ENCODE data around the gene LMNA. TPM values are rescaled to one million over a fixed set of nuclear protein-coding genes. Genes with fewer than 3 reads are reported as not detected.

LMNA gene
- total and polyA plus RNA-seq, 7 experiments from 2014 or later = 0.20 to 470 (median 11.8) TPM; not detected in 1

DNA sequence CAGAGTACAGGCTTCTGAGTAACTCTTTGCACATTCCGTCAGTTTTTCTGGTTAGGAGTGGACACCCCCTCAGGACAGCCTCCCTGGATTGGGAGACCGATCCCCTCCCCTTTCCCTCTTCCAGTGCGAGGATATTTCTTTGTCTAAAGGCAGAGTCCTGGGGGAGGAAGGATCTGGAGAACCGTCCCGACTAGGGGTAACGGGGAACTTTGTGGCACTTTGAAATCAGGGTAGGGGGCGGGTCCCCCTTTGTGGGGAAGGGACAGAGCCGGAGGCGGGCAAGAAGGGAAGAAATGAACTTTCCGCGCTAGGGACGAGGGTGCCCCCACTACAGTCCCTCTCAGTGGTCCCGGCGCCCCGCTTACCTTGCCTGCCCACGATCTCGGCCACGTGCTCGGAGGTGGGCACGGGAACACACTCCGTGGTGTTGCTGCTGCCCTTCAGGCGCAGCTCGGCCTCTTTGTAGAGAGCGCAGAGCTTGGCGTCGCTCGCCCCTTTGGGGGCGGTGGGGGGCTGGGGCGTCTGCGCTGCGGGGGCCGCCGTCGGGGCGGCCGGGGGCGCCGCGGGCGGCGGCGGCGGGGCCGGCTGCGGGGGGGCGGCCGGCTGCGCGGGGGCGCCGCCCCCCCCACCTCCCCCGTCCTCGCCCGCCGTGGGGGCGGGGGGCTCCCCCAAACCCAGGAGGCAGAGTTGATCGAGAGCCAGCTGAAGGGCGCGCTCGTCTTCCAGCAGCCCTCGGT, 33.2 kb upstream of the LMNA start:
- Mint-ChIP-seq H3K36me3 (no peaks in the 10 kb centered on the region), H3K4me3 (peak overlapping the region; percentile 64 to 91 (median 85)), H3K4me1 (peaks cover 0 to 17% (median 6%) of the 10 kb centered on the region in 7 donors), H3K27ac (peak overlapping the region in 1 of 9 donors; percentile 54), H3K9me3 (peaks cover 0 to 2% (median 0%) of the 10 kb centered on the region in 11 donors), H3K27me3 (peaks cover 18 to 77% (median 23%) of the 10 kb centered on the region in 5 donors)
- H3K36me3 ChIP-seq (ENCODE audit: control insufficient read depth in 2 of 3, insufficient read depth in 3 of 3, low read length in 3 of 3) = no peaks in the 10 kb centered on the region
- intact Hi-C loops (cut with micrococcal nuclease) = no loop called here
- H3K27me3 ChIP-seq (ENCODE audit: control insufficient read depth in 2 of 2, insufficient read depth in 2 of 2, low read length in 2 of 2) = peaks cover 3 to 9% of the 10 kb centered on the region in 2 donors
- CTCF ChIA-PET = no interaction called here
- no peak overlapping the region for H3K27ac ChIP-seq (ENCODE audit: low read depth, low read length)
- peaks cover 3 to 5% of the 10 kb centered on the region in 2 donors for H3K4me1 ChIP-seq (ENCODE audit: control insufficient read depth in 2 of 2, insufficient read depth in 2 of 2, low read length in 2 of 2)
- H3K9me3 ChIP-seq (ENCODE audit: control insufficient read depth in 2 of 3, low read length in 3 of 3) = no peaks in the 10 kb centered on the region
- POLR2A ChIA-PET = no interaction called here
- no peak for DNase-seq
- H3K4me3 ChIP-seq (ENCODE audit: low read length) = peak overlapping the region; percentile 83
- no peak for ATAC-seq

DNA sequence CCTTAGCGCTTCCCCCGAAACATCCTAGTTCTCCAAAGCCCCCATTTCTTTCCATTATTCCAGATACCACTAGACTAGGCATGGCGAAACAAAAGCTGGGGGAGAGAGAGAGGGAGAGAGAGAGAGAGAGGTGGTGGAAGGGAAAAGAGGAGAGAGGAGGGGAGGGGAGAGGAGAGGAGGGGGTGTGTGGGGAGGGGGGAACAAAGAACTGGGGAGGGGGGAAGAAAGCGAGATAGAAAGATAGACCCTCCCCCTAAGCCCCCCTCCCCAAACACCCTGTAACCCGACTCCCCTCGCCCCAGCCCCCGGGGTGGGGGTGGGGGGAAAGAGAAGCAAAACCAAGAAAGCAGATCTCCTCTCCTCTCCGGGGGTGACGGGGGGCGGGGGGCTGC, 32.6 kb upstream of the LMNA start:
- ChIA-PET CTCF (no interaction called here), POLR2A (no interaction called here)
- Histone ChIP-seq H3K4me3 (ENCODE audit: low read length) (peak overlapping the region; percentile 83), H3K27ac (ENCODE audit: low read depth, low read length) (no peak overlapping the region), H3K27me3 (ENCODE audit: control insufficient read depth in 2 of 2, insufficient read depth in 2 of 2, low read length in 2 of 2) (peaks cover 3 to 9% of the 10 kb centered on the region in 2 donors), H3K36me3 (ENCODE audit: control insufficient read depth in 2 of 3, insufficient read depth in 3 of 3, low read length in 3 of 3) (no peaks in the 10 kb centered on the region), H3K9me3 (ENCODE audit: control insufficient read depth in 2 of 3, low read length in 3 of 3) (no peaks in the 10 kb centered on the region), H3K4me1 (ENCODE audit: control insufficient read depth in 2 of 2, insufficient read depth in 2 of 2, low read length in 2 of 2) (peaks cover 3 to 5% of the 10 kb centered on the region in 2 donors)
- DNase-seq (no peak), ATAC-seq (no peak)
- intact Hi-C loops (cut with micrococcal nuclease) = loop anchor here in 1 of 2 donors (1.0 kb wide), 2 partner anchors 28 to 256 kb away; partner anchors contain the start of genes CCT3, LAMTOR2 and TSACC
- Mint-ChIP-seq H3K4me3 (peak overlapping the region; percentile 64 to 91 (median 85)), H3K9me3 (peaks cover 0 to 2% (median 0%) of the 10 kb centered on the region in 11 donors), H3K36me3 (no peaks in the 10 kb centered on the region), H3K4me1 (peaks cover 0 to 17% (median 6%) of the 10 kb centered on the region in 7 donors), H3K27ac (peak overlapping the region in 1 of 9 donors; percentile 54), H3K27me3 (peaks cover 23 to 83% (median 26%) of the 10 kb centered on the region in 5 donors)

DNA sequence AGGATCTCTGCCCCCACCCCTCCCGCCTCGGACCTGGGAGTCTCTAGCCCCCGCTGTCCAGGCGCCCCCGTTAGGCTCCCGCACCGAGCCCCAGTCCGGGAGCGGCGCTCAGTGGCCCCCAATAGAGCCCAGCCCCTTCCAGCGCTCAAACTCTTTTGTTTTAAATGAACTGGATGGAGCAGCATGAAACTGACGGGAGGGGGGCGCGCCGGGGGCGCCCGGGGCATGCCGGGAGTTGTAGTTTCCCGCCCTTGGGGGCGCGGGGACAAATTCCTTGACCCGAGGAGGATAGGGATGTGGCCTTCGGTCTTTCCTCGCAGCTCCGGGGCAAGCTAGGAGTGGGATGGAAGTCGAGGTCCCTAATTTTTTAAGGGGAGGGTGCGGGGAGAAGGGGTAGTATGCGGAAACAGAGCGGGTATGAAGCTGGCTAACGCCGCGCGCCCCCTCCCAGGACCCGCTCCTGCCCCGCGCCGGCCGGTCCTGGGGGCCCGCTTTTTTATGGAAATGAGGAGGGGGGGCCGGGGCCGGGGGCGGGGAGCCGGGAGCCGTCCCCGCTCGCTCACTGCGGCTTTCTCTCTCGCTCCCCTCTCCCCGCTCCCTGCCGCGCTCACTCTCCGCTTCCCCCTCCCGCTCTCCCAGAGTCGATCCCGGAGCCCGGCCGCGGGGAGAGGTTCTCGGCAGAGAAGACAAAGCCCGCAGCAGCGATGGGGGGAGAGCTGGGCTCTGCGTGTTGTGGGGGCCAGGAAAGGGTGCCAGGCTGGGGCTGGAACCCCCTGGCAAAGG, 32.0 kb upstream of the LMNA start, which contains the start of gene MEX3A:
TSS of gene MEX3A (minus strand) at position 157 of the 783 bp plus-strand sequence. CDS start 467 bp downstream, outside the sequence.
- Histone ChIP-seq H3K27ac (ENCODE audit: low read depth, low read length) (peak within 1 kb of the TSS; percentile 15), H3K4me1 (ENCODE audit: control insufficient read depth in 2 of 2, insufficient read depth in 2 of 2, low read length in 2 of 2) (peaks cover 3 to 5% of the 10 kb centered on the region in 2 donors), H3K36me3 (ENCODE audit: control insufficient read depth in 2 of 3, insufficient read depth in 3 of 3, low read length in 3 of 3) (no peaks in the 10 kb centered on the region), H3K27me3 (ENCODE audit: control insufficient read depth in 2 of 2, insufficient read depth in 2 of 2, low read length in 2 of 2) (peaks cover 3 to 9% of the 10 kb centered on the region in 2 donors), H3K9me3 (ENCODE audit: control insufficient read depth in 2 of 3, low read length in 3 of 3) (no peaks in the 10 kb centered on the region), H3K4me3 (ENCODE audit: low read length) (peak within 1 kb of the TSS; percentile 83)
- Mint-ChIP-seq H3K27ac (peak within 1 kb of the TSS in 4 of 9 donors; percentile 8 to 54 (median 31)), H3K4me1 (peaks cover 0 to 17% (median 6%) of the 10 kb centered on the region in 7 donors), H3K4me3 (peak within 1 kb of the TSS; percentile 73 to 91 (median 85)), H3K27me3 (peaks cover 26 to 89% (median 29%) of the 10 kb centered on the region in 5 donors), H3K36me3 (no peaks in the 10 kb centered on the region), H3K9me3 (peaks cover 0 to 2% (median 0%) of the 10 kb centered on the region in 11 donors)
- ChIA-PET CTCF (no interaction called here), POLR2A (interaction anchor here (0.7 kb wide), 1 partner anchor 148 kb away, joined by 3 read pairs; no protein-coding TSS in a partner anchor)
- ATAC-seq (peak; percentile 90), DNase-seq (peak; percentile 35 to 70 (median 52))
- intact Hi-C loops (cut with micrococcal nuclease) = loop anchor here in 1 of 2 donors (1.0 kb wide), 2 partner anchors 28 to 256 kb away; partner anchors contain the start of genes CCT3, LAMTOR2 and TSACC

DNA sequence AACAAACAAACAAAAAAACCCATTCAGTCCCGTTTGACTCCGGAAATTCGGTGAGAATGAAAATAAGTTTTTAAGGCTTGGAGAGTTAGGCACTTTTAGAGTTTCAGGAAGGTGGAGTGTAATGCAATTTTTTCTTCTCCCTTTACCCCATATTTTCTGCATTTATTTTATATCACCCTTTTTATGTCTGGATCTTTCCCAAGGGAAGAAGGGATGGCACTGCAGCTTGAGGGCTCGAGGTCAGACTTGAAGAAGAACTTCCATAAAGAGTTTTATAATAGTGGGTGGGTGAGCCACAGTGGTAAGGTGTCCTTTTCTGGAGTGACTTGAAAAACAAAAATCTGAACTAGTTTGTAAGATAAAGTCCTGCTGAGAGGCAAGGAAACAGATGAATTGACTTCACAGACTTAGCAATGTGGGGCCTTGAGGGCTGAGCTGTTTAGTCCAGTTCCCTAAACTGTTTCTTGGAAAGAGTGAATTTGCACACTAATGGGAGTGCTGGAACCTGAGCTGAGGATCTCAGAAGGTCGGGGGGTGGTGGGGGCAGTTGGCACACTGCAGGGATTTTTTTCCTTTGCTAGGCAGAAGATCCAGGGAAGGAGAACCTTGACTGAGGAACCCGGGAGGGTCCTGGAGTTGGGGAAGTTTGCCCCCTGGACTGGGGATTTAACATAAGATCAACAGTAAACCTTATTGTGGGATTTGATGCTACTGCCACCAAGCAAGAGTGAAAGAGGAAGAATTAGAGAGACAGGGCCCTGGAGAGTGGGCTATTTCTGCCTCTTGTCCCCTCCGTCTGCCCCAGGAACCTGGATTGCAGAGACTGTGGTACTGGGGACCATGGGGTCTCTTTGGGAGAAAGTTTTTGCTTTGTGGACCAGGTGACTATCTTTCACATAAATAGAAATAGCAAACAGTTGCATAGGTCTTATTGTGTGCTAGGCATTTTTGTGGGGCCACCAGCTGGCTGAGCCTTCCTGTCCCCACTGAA, 30.4 kb upstream of the LMNA start:
- Histone ChIP-seq H3K4me1 (ENCODE audit: control insufficient read depth in 2 of 2, insufficient read depth in 2 of 2, low read length in 2 of 2) (peaks cover 3 to 5% of the 10 kb centered on the region in 2 donors), H3K9me3 (ENCODE audit: control insufficient read depth in 2 of 3, low read length in 3 of 3) (no peaks in the 10 kb centered on the region), H3K27me3 (ENCODE audit: control insufficient read depth in 2 of 2, insufficient read depth in 2 of 2, low read length in 2 of 2) (peaks cover 3 to 9% of the 10 kb centered on the region in 2 donors), H3K27ac (ENCODE audit: low read depth, low read length) (no peak overlapping the region), H3K4me3 (ENCODE audit: low read length) (no peak overlapping the region), H3K36me3 (ENCODE audit: control insufficient read depth in 2 of 3, insufficient read depth in 3 of 3, low read length in 3 of 3) (no peaks in the 10 kb centered on the region)
- DNase-seq (no peak), ATAC-seq (no peak)
- Mint-ChIP-seq H3K27me3 (peaks cover 21 to 80% (median 31%) of the 10 kb centered on the region in 5 donors), H3K36me3 (no peaks in the 10 kb centered on the region), H3K4me1 (peaks cover 0 to 14% (median 6%) of the 10 kb centered on the region in 7 donors), H3K9me3 (no peaks in the 10 kb centered on the region), H3K4me3 (peak overlapping the region; percentile 41 to 91 (median 80)), H3K27ac (peak overlapping the region in 2 of 9 donors; percentile 8 to 39)
- CTCF ChIA-PET = interaction anchor here (0.5 to 0.7 kb wide), 5 partner anchors 46 to 358 kb away, joined by 3 to 5 read pairs (median 3); no protein-coding TSS in a partner anchor
- intact Hi-C loops (cut with micrococcal nuclease) = no loop called here
- POLR2A ChIA-PET = interaction anchor here (0.7 kb wide), 1 partner anchor 13 kb away, joined by 4 read pairs; no protein-coding TSS in a partner anchor

DNA sequence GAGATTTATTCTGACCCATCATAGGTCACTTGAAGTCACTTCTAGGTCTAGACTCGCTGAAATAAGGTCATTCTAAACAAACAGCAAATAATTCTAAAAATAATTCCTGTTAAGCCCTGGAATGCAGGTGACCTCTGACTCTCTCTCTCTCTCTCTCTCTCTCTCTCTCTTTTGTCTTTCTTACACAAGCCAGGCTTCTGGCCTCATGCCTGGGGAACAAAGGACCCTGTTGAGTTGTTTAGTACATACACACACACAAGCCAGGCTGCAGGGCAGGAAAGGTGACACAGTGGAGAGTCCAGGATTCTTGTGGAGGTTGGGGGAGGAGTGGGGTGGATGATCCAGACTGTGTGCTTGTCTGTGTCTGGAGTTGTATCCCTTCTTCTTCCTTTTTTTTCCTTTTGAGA, 28.3 kb upstream of the LMNA start:
- H3K9me3 Mint-ChIP-seq = no peaks in the 10 kb centered on the region
- H3K4me1 ChIP-seq (ENCODE audit: control insufficient read depth in 2 of 2, insufficient read depth in 2 of 2, low read length in 2 of 2) = peaks cover 3 to 5% of the 10 kb centered on the region in 2 donors
- peaks cover 8 to 18% (median 11%) of the 10 kb centered on the region in 7 donors for H3K4me1 Mint-ChIP-seq
- H3K27ac Mint-ChIP-seq = no peak overlapping the region
- POLR2A ChIA-PET = no interaction called here
- no peaks in the 10 kb centered on the region for H3K36me3 Mint-ChIP-seq
- intact Hi-C loops (cut with micrococcal nuclease) = no loop called here
- peaks cover 3 to 9% of the 10 kb centered on the region in 2 donors for H3K27me3 ChIP-seq (ENCODE audit: control insufficient read depth in 2 of 2, insufficient read depth in 2 of 2, low read length in 2 of 2)
- no peak overlapping the region for H3K27ac ChIP-seq (ENCODE audit: low read depth, low read length)
- ATAC-seq = no peak
- no peaks in the 10 kb centered on the region for H3K9me3 ChIP-seq (ENCODE audit: control insufficient read depth in 2 of 3, low read length in 3 of 3)
- no peak overlapping the region for H3K4me3 ChIP-seq (ENCODE audit: low read length)
- DNase-seq = no peak
- CTCF ChIA-PET = interaction anchor here (20.3 kb wide), 1 partner anchor 40 kb away, joined by 340 read pairs; no protein-coding TSS in a partner anchor
- no peaks in the 10 kb centered on the region for H3K36me3 ChIP-seq (ENCODE audit: control insufficient read depth in 2 of 3, insufficient read depth in 3 of 3, low read length in 3 of 3)
- H3K4me3 Mint-ChIP-seq = peak overlapping the region in 1 of 10 donors; percentile 29
- H3K27me3 Mint-ChIP-seq = peaks cover 26 to 75% (median 37%) of the 10 kb centered on the region in 5 donors
